MCF 10A (cell line): ENCODE results near the gene SPATA21. TPM values are rescaled to one million over a fixed set of nuclear protein-coding genes. Genes with fewer than 3 reads are reported as not detected.
A peak's percentile ranks its signal among the peaks of the same experiment; 100 is the strongest.

Experiments used
- BruUV-seq: library from RNA; stranded (reverse); fragments of 400-500 nt; replicated peaks from 2 replicates; lab custom pipeline; 2021; lab: Mats Ljungman, UMichigan
- CTCF ChIA-PET: fragments of 300-600 bp; sonication (Branson Sonifier 250); formaldehyde crosslinking; extraction: SDS; loops from one replicate; lab custom pipeline; 2021; ENCODE audit warnings: antibody characterized with exemption, inconsistent platforms; lab: Yijun Ruan, JAX
- POLR2A ChIA-PET: fragments of 300-600, 350-650 bp; sonication (Branson Sonifier 250); formaldehyde crosslinking; extraction: SDS; loops from one replicate; lab custom pipeline; 2020; ENCODE audit warnings: antibody characterized with exemption, inconsistent platforms; lab: Yijun Ruan, JAX
- DNase-seq: peaks from one replicate; pipeline ENCODE4 v3.0.0-alpha.2; 2018; ENCODE audit not compliant: unreplicated experiment
- H3K27ac Mint-ChIP-seq: one replicate; pipeline ENCODE4 v1.8.0; 2022; ENCODE audit warnings: mild to moderate bottlenecking, low read depth, mixed read lengths; ENCODE audit not compliant: unreplicated experiment
- H3K27me3 Mint-ChIP-seq: one replicate; pipeline ENCODE4 v1.8.0; 2022; ENCODE audit warnings: mixed read lengths; ENCODE audit not compliant: insufficient read depth, unreplicated experiment
- H3K36me3 Mint-ChIP-seq: one replicate; pipeline ENCODE4 v1.8.0; 2022; ENCODE audit warnings: mild to moderate bottlenecking, moderate library complexity, mixed read lengths; ENCODE audit not compliant: insufficient read depth, unreplicated experiment
- H3K4me1 Mint-ChIP-seq: one replicate; pipeline ENCODE4 v1.8.0; 2022; ENCODE audit warnings: mixed read lengths; ENCODE audit not compliant: insufficient read depth, unreplicated experiment
- H3K4me3 Mint-ChIP-seq: one replicate; pipeline ENCODE4 v1.8.0; 2022; ENCODE audit warnings: mild to moderate bottlenecking, moderate library complexity, mixed read lengths; ENCODE audit not compliant: unreplicated experiment
- H3K9me3 Mint-ChIP-seq: one replicate; pipeline ENCODE4 v1.8.0; 2022; ENCODE audit warnings: mixed read lengths; ENCODE audit not compliant: unreplicated experiment
- CTCF ChIP-seq: fragments of 200-600 bp; IDR thresholded peaks from one replicate; pipeline ENCODE4 v1.8.0; 2022; ENCODE audit warnings: antibody characterized with exemption, mild to moderate bottlenecking; ENCODE audit not compliant: unreplicated experiment
- intact Hi-C: fragments of 100-400 bp; cut with micrococcal nuclease; formaldehyde crosslinking; loops from 2 replicates; pipeline ENCODE4 v1.14.1; 2022
- total RNA-seq: library from RNA; stranded (reverse); gene quantifications from 2 replicates; pipeline ENCODE4 v1.2.3, GENCODE V29; 2022

The SPATA21 gene
- total RNA-seq, 1 experiment from 2014 or later: not detected

GRCh38 chr1:16372535-16373285 lies 64.5 kb downstream of the SPATA21 start:
- CTCF ChIA-PET: interaction anchor here (1.4 kb wide), 1 partner anchor 68 kb away, joined by 5 read pairs; the partner anchor contains the start of gene NECAP2
- DNase-seq: no peak
- intact Hi-C loops: no loop called here
- no peak for TF ChIP-seq CTCF
- Mint-ChIP-seq H3K27me3 (no peaks in the 10 kb centered on the region), H3K36me3 (peaks cover 28% of the 10 kb centered on the region), H3K4me1 (peaks cover 31% of the 10 kb centered on the region), H3K27ac (no peak overlapping the region), H3K4me3 (no peak overlapping the region), H3K9me3 (no peaks in the 10 kb centered on the region)
- BruUV-seq: no TSS peak
- POLR2A ChIA-PET: interaction anchor here (0.9 to 1.3 kb wide), 2 partner anchors 13 to 14 kb away, joined by 3 to 6 read pairs; no protein-coding TSS in a partner anchor

GRCh38 chr1:16371725-16372124 lies 65.5 kb downstream of the SPATA21 start:
- H3K4me3 Mint-ChIP-seq: no peak overlapping the region
- H3K27ac Mint-ChIP-seq: no peak overlapping the region
- peaks cover 33% of the 10 kb centered on the region for H3K36me3 Mint-ChIP-seq
- ChIA-PET POLR2A (interaction anchor here (0.9 to 1.3 kb wide), 2 partner anchors 14 to 15 kb away, joined by 3 to 6 read pairs; no protein-coding TSS in a partner anchor), CTCF (interaction anchor here (1.3 to 1.5 kb wide), 2 partner anchors 9 to 289 kb away, joined by 4 read pairs; no protein-coding TSS in a partner anchor)
- no peak for TF ChIP-seq CTCF
- DNase-seq: peak; percentile 36
- H3K9me3 Mint-ChIP-seq: no peaks in the 10 kb centered on the region
- intact Hi-C loops: no loop called here
- no peaks in the 10 kb centered on the region for H3K27me3 Mint-ChIP-seq
- BruUV-seq: no TSS peak
- H3K4me1 Mint-ChIP-seq: peaks cover 31% of the 10 kb centered on the region

GRCh38 chr1:16369821-16370220 lies 67.4 kb downstream of the SPATA21 start:
- ChIA-PET CTCF (no interaction called here), POLR2A (no interaction called here)
- BruUV-seq: no TSS peak
- Mint-ChIP-seq H3K4me3 (peak overlapping the region; percentile 74), H3K9me3 (no peaks in the 10 kb centered on the region), H3K27ac (no peak overlapping the region), H3K36me3 (peaks cover 32% of the 10 kb centered on the region), H3K27me3 (no peaks in the 10 kb centered on the region), H3K4me1 (peaks cover 23% of the 10 kb centered on the region)
- DNase-seq: no peak
- intact Hi-C loops: loop anchor here (10.0 kb wide), 1 partner anchor 365 kb away; the partner anchor contains the start of gene SRARP
- no peak for TF ChIP-seq CTCF
